GM04503 (cell line): Measurements from ENCODE around the gene SPZ1.
A peak's percentile ranks its signal among the peaks of the same experiment; 100 is the strongest.
"Not testable (repeated sequence)": the region's sequence is repeated elsewhere in the genome, so short reads cannot be mapped to it uniquely, and the experiment has no call there.

Source experiments
- DNase-seq: peaks from one replicate; pipeline ENCODE4 v3.0.0-alpha.2; 2012; ENCODE audit warnings: low read depth

The SPZ1 gene

GRCh38 chr5:80319702-80320101 lies at the start of gene SPZ1:
Gene SPZ1, plus strand, starts transcription at chr5:80320002. Its CDS starts 214 bp downstream, at chr5:80320216.
- no peak for DNase-seq

- DNase-seq = not testable (repeated sequence)
These were observed 49.3 kb upstream of the SPZ1 start for GRCh38 chr5:80270543-80270942.

GRCh38 chr5:80275347-80275746 lies 44.5 kb upstream of the SPZ1 start:
- DNase-seq = no peak

GRCh38 chr5:80276186-80276585 lies 43.6 kb upstream of the SPZ1 start:
- DNase-seq = no peak

GRCh38 chr5:80277191-80277590 lies 42.6 kb upstream of the SPZ1 start:
- no peak for DNase-seq

GRCh38 chr5:80282054-80282453 lies 37.7 kb upstream of the SPZ1 start:
- no peak for DNase-seq

GRCh38 chr5:80283360-80283759 lies 36.4 kb upstream of the SPZ1 start:
- DNase-seq = no peak

- no peak for DNase-seq
These were observed 35.1 kb upstream of the SPZ1 start for GRCh38 chr5:80284720-80285119.

- no peak for DNase-seq
These were observed 31.6 kb upstream of the SPZ1 start for GRCh38 chr5:80288177-80288576.

- no peak for DNase-seq
These were observed 30.5 kb upstream of the SPZ1 start for GRCh38 chr5:80289320-80289719.

- no peak for DNase-seq
These were observed 28.0 kb upstream of the SPZ1 start for GRCh38 chr5:80291761-80292160.

- DNase-seq = no peak
These were observed 23.7 kb upstream of the SPZ1 start for GRCh38 chr5:80296121-80296520.

GRCh38 chr5:80299601-80300000 lies 20.2 kb upstream of the SPZ1 start:
- no peak for DNase-seq

- no peak for DNase-seq
These were observed 19.7 kb upstream of the SPZ1 start for GRCh38 chr5:80300125-80300524.

GRCh38 chr5:80300796-80301195 lies 19.0 kb upstream of the SPZ1 start:
- not testable (repeated sequence) for DNase-seq

- DNase-seq = not testable (repeated sequence)
These were observed 18.5 kb upstream of the SPZ1 start for GRCh38 chr5:80301342-80301741.

GRCh38 chr5:80302636-80303035 lies 17.2 kb upstream of the SPZ1 start:
- DNase-seq = no peak

GRCh38 chr5:80308526-80308925 lies 11.3 kb upstream of the SPZ1 start:
- DNase-seq = no peak

GRCh38 chr5:80309871-80310665 lies 9.7 kb upstream of the SPZ1 start:
- DNase-seq = no peak

- DNase-seq = no peak
These were observed 4.6 kb upstream of the SPZ1 start for GRCh38 chr5:80315244-80315643.

- DNase-seq = peak; percentile 36
These were observed 1.6 kb upstream of the SPZ1 start for GRCh38 chr5:80318212-80318611.

GRCh38 chr5:80324912-80325311 lies 5.1 kb downstream of the SPZ1 start:
- no peak for DNase-seq

GRCh38 chr5:80326468-80326867 lies 6.7 kb downstream of the SPZ1 start:
- no peak for DNase-seq

GRCh38 chr5:80337379-80337778 lies 17.6 kb downstream of the SPZ1 start:
- DNase-seq = no peak
